C4-2B (cell line): ENCODE results near the gene VCL.

Experiments used
- CTCF ChIP-seq: fragments of 450-650 bp; conservative IDR thresholded peaks from 2 replicates; pipeline ENCODE4 v1.5.1; 2017; ENCODE audit warnings: mild to moderate bottlenecking
- ZFX ChIP-seq: fragments of 450-650 bp; IDR thresholded peaks from 2 replicates; pipeline ENCODE4 v1.6.1; 2017

- TF ChIP-seq CTCF (peak; percentile 60), ZFX (no peak)
Observed at GRCh38 chr10:74103560-74104258, 105.8 kb downstream of the VCL start.
